IPS-15b (cell line): ENCODE data around the gene PLAGL2.
"Not testable (repeated sequence)": the region's sequence is repeated elsewhere in the genome, so short reads cannot be mapped to it uniquely, and the experiment has no call there.

Source experiments
- H3K27me3 ChIP-seq: one replicate; pipeline ENCODE4 v1.6.1; 2013; ENCODE audit warnings: low read length; ENCODE audit not compliant: control insufficient read depth, insufficient read depth
- H3K36me3 ChIP-seq: one replicate; pipeline ENCODE4 v1.6.1; 2013; ENCODE audit warnings: low read length; ENCODE audit not compliant: control insufficient read depth, insufficient read depth
- H3K4me1 ChIP-seq: one replicate; pipeline ENCODE4 v1.6.1; 2013; ENCODE audit warnings: mild to moderate bottlenecking, low read length; ENCODE audit not compliant: control insufficient read depth, insufficient read depth
- H3K4me3 ChIP-seq: one replicate; pipeline ENCODE4 v1.5.1; 2013; ENCODE audit warnings: low read depth, low read length
- H3K9ac ChIP-seq: one replicate; pipeline ENCODE4 v1.6.1; 2013; ENCODE audit warnings: low read depth, mild to moderate bottlenecking, low read length
- H3K9me3 ChIP-seq: one replicate; pipeline ENCODE4 v1.6.1; 2013; ENCODE audit warnings: mild to moderate bottlenecking, low read length; ENCODE audit not compliant: control insufficient read depth, insufficient read depth

Gene PLAGL2

DNA sequence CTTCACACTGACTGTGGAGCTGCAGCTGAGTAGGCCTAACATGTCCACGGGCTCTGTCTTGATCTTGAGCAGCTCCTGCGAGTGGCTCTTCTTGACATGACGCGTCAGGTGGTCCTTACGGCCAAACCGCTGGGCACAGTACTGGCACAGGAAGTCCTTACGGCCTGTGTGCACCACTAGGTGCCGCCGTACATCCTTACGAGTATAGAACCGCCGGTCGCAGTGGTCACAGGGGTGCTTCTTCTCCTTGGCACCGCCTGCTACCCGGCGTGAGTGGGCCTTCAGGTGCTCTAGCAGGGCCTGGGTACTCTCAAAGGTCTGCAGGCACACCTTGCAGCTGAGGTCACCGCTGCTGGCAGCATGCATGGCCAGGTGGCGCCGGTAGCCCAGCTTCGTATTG lies 10.4 kb downstream of the PLAGL2 start:
- H3K4me1 ChIP-seq, H3K27me3 ChIP-seq, H3K4me3 ChIP-seq, H3K9me3 ChIP-seq, H3K9ac ChIP-seq: not testable (repeated sequence)
- peaks cover 34% of the 10 kb centered on the region for H3K36me3 ChIP-seq

DNA sequence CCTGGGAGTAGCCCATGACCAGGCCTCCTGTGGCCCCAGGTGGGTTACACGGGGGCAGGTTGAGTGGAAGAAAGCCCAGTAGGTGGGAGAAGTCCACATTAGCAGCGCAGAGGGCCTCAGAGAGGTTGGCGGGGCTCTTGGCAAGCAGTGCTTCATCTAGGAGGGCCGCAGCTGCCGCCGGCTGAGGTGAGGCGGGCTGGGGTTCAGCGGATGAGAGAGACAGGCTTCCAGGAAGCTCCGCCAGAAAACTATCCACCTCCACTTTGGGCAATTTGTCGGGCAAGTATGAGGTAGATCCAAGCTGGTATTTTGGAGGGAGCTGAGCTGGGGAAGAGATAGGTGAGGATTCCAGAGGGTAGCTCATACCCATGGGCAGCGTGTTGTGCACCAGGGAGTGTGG lies 10.9 kb downstream of the PLAGL2 start:
- not testable (repeated sequence) for H3K9me3 ChIP-seq, H3K4me1 ChIP-seq, H3K9ac ChIP-seq, H3K4me3 ChIP-seq, H3K27me3 ChIP-seq
- peaks cover 34% of the 10 kb centered on the region for H3K36me3 ChIP-seq

DNA sequence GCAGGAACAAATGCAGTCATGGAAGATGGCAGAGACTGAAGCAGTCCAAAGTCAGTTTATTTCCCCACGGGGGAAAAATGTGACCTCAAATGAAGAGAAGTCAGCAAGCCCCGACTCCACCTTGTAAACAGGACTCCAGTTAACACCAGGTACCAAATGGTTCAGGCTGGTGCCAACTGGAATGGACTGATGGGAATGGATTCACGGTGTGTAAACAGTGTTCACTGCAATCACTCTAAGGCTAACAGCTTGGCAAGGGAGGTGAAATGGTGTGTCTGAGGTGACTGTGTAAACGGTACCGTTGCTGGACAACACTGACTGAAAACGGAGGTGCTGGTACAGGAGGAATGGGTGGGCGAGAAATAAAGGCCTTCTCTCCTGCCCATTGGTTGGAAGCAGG lies 12.0 kb downstream of the PLAGL2 start:
- Histone ChIP-seq H3K27me3 (no peaks in the 10 kb centered on the region), H3K9ac (no peak overlapping the region), H3K4me3 (no peak overlapping the region), H3K36me3 (peaks cover 34% of the 10 kb centered on the region), H3K4me1 (peaks cover 4% of the 10 kb centered on the region), H3K9me3 (no peaks in the 10 kb centered on the region)

DNA sequence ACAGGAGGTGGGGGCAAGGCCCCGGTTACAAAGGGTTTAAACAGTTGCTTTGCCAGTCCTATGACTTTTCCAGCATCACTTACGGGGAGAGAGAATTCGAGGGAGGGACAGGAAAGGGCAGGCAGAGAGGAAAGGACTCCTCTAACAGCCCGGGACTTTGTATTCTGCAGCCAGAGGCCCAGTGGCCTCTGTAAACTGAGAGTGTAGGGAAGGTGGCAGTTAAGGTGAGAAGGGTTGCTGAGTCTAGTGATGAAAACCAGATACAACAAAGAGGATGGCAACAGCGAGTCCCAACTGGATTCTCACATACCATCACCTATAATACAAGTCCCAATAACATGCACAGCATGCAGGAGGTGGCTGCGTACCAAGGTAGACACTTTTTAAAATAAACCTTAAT lies 13.5 kb downstream of the PLAGL2 start:
- Histone ChIP-seq H3K9me3 (no peaks in the 10 kb centered on the region), H3K27me3 (no peaks in the 10 kb centered on the region), H3K9ac (no peak overlapping the region), H3K4me3 (no peak overlapping the region), H3K36me3 (peaks cover 26% of the 10 kb centered on the region), H3K4me1 (peaks cover 8% of the 10 kb centered on the region)

DNA sequence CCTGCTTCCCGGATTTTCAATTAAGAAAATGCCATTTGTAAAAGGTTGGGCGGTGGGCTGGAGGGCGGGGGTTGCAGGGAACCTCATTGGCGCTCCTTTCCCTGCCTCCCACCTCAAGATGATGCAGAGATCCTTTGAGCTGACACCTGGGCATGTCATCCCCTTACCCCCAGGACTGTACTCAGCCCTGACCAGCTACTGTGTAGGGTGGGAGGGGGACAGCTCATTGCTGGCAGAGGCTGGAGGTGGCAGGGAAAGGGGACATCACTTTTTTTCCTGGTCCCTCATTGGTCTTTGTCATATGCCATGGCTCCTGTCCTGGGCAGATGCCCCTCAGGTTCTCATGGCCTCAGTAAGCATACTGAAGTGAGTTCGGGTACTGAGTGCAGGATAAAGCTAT lies 14.2 kb downstream of the PLAGL2 start:
- not testable (repeated sequence) for H3K27me3 ChIP-seq, H3K4me1 ChIP-seq, H3K9ac ChIP-seq, H3K4me3 ChIP-seq, H3K9me3 ChIP-seq
- H3K36me3 ChIP-seq, result peaks cover 25% of the 10 kb centered on the region

DNA sequence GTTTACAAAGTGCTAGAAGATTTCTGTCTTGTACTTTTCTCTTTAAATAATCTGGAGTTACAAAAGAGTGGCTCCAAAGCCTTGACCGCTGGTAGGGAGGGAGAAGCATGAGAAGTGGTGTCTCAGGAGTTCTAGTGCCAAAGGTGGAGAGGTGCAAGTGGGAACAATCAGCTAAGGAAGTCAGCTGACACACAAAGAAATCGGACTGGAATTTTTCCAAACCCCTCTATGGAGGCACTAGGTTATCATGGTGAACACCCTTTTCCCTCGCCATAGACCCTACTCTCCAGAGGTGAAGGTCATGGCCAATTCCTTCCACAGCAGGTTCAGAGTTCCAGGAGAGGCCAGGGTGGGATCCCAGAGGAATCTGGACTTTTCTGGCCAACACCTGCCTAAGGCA lies 14.8 kb downstream of the PLAGL2 start:
- no peak overlapping the region for H3K4me3 ChIP-seq
- H3K4me1 ChIP-seq, result peaks cover 9% of the 10 kb centered on the region
- no peak overlapping the region for H3K9ac ChIP-seq
- H3K36me3 ChIP-seq, result peaks cover 25% of the 10 kb centered on the region
- no peaks in the 10 kb centered on the region for H3K27me3 ChIP-seq
- H3K9me3 ChIP-seq, result no peaks in the 10 kb centered on the region

DNA sequence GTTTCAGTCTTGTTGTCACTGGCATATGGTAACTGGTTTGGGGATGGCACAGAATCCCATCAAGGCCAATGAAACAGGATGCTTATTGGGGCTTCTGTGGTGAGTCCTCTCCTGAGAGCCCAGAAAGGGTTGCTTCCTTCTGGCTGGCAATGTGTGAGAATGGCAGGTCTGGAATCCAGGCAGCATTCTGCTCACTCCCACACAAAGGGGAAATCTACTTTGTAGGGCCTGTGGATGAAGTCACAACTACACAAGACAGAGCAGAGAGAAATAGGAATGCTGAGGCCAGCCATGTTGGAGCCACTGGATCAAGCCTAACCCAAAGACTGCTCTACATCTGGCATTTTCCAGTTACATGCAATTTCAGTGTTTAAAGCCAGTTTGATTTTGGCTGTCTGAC lies 15.7 kb downstream of the PLAGL2 start:
- Histone ChIP-seq H3K9me3 (no peaks in the 10 kb centered on the region), H3K36me3 (peaks cover 17% of the 10 kb centered on the region), H3K4me3 (no peak overlapping the region), H3K27me3 (no peaks in the 10 kb centered on the region), H3K4me1 (peaks cover 9% of the 10 kb centered on the region), H3K9ac (no peak overlapping the region)

DNA sequence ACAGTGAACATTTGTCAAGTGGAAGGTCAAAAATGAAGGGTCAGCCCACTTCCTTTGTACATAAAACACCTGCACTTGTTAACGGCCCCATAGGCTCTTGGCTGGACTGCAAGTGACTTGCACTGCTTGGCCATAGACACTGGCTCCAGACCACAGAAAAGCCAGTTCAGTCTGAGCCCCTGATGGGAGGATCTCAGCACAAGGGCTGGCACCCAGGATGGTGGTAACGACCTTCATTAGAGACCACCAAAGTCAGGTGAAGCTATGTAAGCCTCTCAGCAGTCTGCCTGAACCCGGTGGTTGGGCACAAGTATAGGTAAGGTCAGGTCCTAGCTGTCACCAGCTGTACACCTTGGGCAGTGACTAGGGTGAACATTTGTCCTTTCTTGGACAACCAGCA lies 16.1 kb downstream of the PLAGL2 start:
- Histone ChIP-seq H3K27me3 (no peaks in the 10 kb centered on the region), H3K36me3 (peaks cover 13% of the 10 kb centered on the region), H3K4me3 (no peak overlapping the region), H3K9ac (no peak overlapping the region), H3K9me3 (no peaks in the 10 kb centered on the region), H3K4me1 (peaks cover 9% of the 10 kb centered on the region)

DNA sequence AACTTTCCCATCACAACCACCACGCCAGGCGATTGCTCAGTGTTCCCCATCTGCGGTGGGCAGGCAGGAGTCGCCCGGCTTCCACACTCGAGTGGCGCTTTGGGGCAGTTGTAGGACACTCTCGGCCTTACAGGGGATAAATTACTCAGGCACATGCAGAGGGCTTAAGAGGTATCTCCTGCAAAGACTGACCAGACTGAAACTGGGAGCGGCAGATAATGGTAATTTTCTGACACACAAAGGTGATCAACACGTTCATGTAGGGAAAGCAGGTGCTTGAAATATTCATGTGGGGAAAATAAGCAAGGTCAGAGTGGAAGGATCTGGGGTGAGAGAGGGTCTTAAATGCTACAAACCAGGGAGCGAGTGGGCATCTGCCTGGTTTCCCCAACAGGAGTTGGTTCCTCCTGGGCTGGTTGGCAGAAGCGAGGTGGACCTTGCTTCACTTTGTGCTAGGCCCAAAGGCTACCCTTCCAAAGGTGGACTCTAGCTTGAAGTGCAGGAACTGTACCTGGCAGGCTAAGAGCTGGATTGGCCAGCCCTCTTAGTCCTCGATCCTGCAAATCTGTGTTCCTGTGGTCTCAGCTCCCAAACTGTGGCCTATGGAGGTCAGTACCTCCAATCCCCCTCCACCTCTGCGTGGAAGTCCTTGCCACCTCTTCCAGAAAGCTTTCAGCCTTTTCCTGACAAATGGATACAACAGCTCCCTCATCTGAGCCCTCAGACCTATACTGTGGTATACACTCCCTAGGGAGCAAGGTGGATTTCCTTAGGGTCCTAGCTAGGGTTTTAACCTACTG lies 16.7 kb downstream of the PLAGL2 start:
- Histone ChIP-seq H3K4me1 (peaks cover 9% of the 10 kb centered on the region), H3K9me3 (no peaks in the 10 kb centered on the region), H3K9ac (peak overlapping the region; percentile 79), H3K4me3 (peak overlapping the region; percentile 79), H3K36me3 (peaks cover 7% of the 10 kb centered on the region), H3K27me3 (no peaks in the 10 kb centered on the region)

DNA sequence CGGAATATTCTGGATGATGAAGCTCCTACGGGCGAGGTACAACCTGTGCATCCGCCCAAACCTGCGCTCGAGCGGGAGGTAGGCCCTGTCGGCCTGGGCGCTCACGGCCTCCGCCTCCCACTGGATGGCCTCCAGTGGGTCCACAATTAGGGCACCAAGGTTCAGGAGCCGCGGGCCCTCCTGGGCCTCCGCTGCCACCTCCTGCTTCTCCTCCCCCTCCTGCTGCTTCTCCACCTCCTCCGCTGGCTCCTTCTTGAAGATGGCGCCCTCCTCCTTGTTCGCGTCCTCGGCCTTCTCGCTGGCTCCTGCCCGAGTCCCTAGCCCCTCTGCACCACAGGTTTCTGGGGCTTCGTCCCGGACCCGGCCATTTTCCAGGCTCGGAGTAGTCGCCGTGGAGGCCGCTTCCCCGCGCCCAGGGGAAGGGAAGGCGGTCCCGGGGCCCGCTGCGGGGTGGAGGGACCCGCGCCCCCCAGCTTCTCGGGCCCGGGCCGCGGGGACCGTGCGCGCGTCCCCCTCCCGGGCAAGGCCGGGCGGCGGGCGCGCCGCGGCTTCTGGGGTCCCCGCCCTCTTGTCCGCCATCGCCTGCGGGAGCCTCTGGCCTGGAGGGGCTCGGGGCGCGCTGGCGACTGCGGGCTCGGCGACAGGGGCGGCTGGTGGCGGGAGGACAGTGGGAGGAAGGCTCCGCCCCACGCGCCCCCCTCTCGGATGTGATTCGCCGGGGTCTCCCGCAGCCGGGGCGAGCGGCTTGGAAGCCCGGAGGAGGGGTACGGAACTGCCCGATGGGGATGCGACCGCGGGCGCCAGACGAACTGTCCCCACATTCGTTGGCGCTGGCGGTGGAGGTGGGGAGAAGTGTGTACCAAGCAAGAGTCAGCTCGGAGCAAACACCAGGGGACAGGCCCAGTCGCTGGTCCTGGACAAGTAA lies 17.6 kb downstream of the PLAGL2 start:
- Histone ChIP-seq H3K9me3 (no peaks in the 10 kb centered on the region), H3K4me3 (peak overlapping the region; percentile 79), H3K4me1 (peaks cover 9% of the 10 kb centered on the region), H3K27me3 (no peaks in the 10 kb centered on the region), H3K9ac (peak overlapping the region; percentile 79), H3K36me3 (no peaks in the 10 kb centered on the region)

DNA sequence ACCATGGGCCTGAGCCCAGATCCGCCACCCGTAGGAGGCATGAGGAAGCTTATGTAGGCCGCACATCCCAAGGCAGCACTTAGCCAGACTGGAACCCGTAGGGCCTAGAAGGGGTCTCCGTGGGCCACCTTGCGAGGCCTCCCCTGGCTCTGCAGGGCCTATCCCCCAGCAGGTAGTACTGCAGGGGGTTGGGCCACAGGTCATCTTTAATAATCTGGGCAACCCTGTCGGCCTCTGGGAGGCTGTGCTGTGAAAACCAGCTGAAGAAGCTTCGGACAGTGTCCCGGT lies 18.5 kb downstream of the PLAGL2 start:
- Histone ChIP-seq H3K4me1 (peaks cover 9% of the 10 kb centered on the region), H3K9ac (peak overlapping the region; percentile 65), H3K9me3 (no peaks in the 10 kb centered on the region), H3K36me3 (no peaks in the 10 kb centered on the region), H3K4me3 (peak overlapping the region; percentile 79), H3K27me3 (no peaks in the 10 kb centered on the region)
